ENCODE results near the gene CDC42EP1. TPM values are rescaled to one million over a fixed set of nuclear protein-coding genes. Genes with fewer than 3 reads are reported as not detected.

Gene CDC42EP1
- total and polyA plus RNA-seq, 2 donors (not counting 3 experiments of a cell fraction or from before 2014, with no cell fraction given): 82.2 to 141 TPM

GRCh38 chr22:37570661-37570976 lies 10.3 kb downstream of the CDC42EP1 start:
- dilution Hi-C loops (cut with MboI; ENCODE audit: extremely low pct_ligation_motif_present, low sequenced_read_pairs): no loop called here
- H3K79me2 ChIP-seq (ENCODE audit: control insufficient read depth, insufficient read depth, low read length): peaks cover 21% of the 10 kb centered on the region
- FAIRE-seq: no peak
- no peak overlapping the region for H3K4me2 ChIP-seq (ENCODE audit: insufficient read depth, low read length)
- POLR2A ChIA-PET: no interaction called here
- no peak overlapping the region for H3K9ac ChIP-seq (replicated peaks; ENCODE audit: extremely low read depth, insufficient read depth, low read length)
- peaks cover 3% of the 10 kb centered on the region for H4K20me1 ChIP-seq (replicated peaks; ENCODE audit: control insufficient read depth, extremely low read depth, insufficient read depth, low read length)
- CTCF ChIA-PET: interaction anchor here (0.9 to 21.8 kb wide), 4 partner anchors 13 to 30 kb away, joined by 3 to 977 read pairs (median 44); no protein-coding TSS in a partner anchor
- peaks cover 23 to 31% of the 10 kb centered on the region in 2 experiments for H3K36me3 ChIP-seq (ENCODE audit: control insufficient read depth in 2 of 2, extremely low read depth in 1 of 2, insufficient read depth in 2 of 2, low read length in 2 of 2)
- H3K9me1 ChIP-seq (replicated peaks; ENCODE audit: control insufficient read depth, extremely low read depth, insufficient read depth, low read length): no peaks in the 10 kb centered on the region
- no peak overlapping the region for H3K27ac ChIP-seq (ENCODE audit: insufficient read depth, low read depth, low read length)
- DNase-seq (ENCODE audit: low read depth, low spot score): no peak
- no peak overlapping the region for H3K4me3 ChIP-seq (replicated peaks in 1 of 3; ENCODE audit: insufficient read depth in 1 of 3, low read depth in 1 of 3, low read length in 3 of 3)
- peaks cover 16% of the 10 kb centered on the region for H3K4me1 ChIP-seq (ENCODE audit: control insufficient read depth, extremely low read depth, insufficient read depth, low read length)
- TF ChIP-seq POLR2A (IDR thresholded peaks at IDR 0.05; ENCODE audit: low read depth, low read length) (no peak), MAX (IDR thresholded peaks at IDR 0.05; ENCODE audit: insufficient read depth, insufficient read length) (no peak), CTCF (IDR thresholded peaks at IDR 0.05; ENCODE audit: extremely low read depth in 1 of 2, insufficient read depth in 1 of 2, low read depth in 1 of 2, low read length in 2 of 2) (no peak), GATA2 (IDR thresholded peaks at IDR 0.05; ENCODE audit: insufficient read depth, insufficient read length, low read depth, low read length) (no peak)
- H3K9me3 ChIP-seq (replicated peaks; ENCODE audit: control insufficient read depth, insufficient read depth, low read length): no peaks in the 10 kb centered on the region
- BruUV-seq (replicated peaks): no TSS peak
- intact Hi-C loops (cut with micrococcal nuclease): no loop called here
- H2AFZ ChIP-seq (ENCODE audit: low read depth, low read length): no peak overlapping the region
- no peaks in the 10 kb centered on the region for H3K27me3 ChIP-seq (ENCODE audit: control insufficient read depth in 2 of 2, insufficient read depth in 2 of 2, low read length in 2 of 2)

GRCh38 chr22:37571258-37571991 lies 11.1 kb downstream of the CDC42EP1 start:
- FAIRE-seq: peak; percentile 70
- TF ChIP-seq CTCF (IDR thresholded peaks at IDR 0.05; ENCODE audit: extremely low read depth in 1 of 2, insufficient read depth in 1 of 2, low read depth in 1 of 2, low read length in 2 of 2) (peak; percentile 18 to 35), POLR2A (IDR thresholded peaks at IDR 0.05; ENCODE audit: low read depth, low read length) (peak; percentile 1), POLR2AphosphoS5 (IDR thresholded peaks at IDR 0.05; ENCODE audit: insufficient read depth, low read depth, low read length) (peak; percentile 8), GATA2 (IDR thresholded peaks at IDR 0.05; ENCODE audit: insufficient read depth, insufficient read length, low read depth, low read length) (no peak)
- dilution Hi-C loops (cut with MboI; ENCODE audit: extremely low pct_ligation_motif_present, low sequenced_read_pairs) (no loop called here), intact Hi-C loops (cut with micrococcal nuclease) (loop anchor here (1.0 kb wide), 1 partner anchor 26 kb away; no protein-coding TSS in a partner anchor)
- Histone ChIP-seq H3K27me3 (ENCODE audit: control insufficient read depth in 2 of 2, insufficient read depth in 2 of 2, low read length in 2 of 2) (no peaks in the 10 kb centered on the region), H3K79me2 (ENCODE audit: control insufficient read depth, insufficient read depth, low read length) (peaks cover 13% of the 10 kb centered on the region), H4K20me1 (replicated peaks; ENCODE audit: control insufficient read depth, extremely low read depth, insufficient read depth, low read length) (peaks cover 3% of the 10 kb centered on the region), H3K4me1 (ENCODE audit: control insufficient read depth, extremely low read depth, insufficient read depth, low read length) (peaks cover 9% of the 10 kb centered on the region), H3K4me3 (replicated peaks in 1 of 3; ENCODE audit: insufficient read depth in 1 of 3, low read depth in 1 of 3, low read length in 3 of 3) (no peak overlapping the region), H3K9ac (replicated peaks; ENCODE audit: extremely low read depth, insufficient read depth, low read length) (no peak overlapping the region), H3K36me3 (ENCODE audit: control insufficient read depth in 2 of 2, extremely low read depth in 1 of 2, insufficient read depth in 2 of 2, low read length in 2 of 2) (peaks cover 17 to 24% of the 10 kb centered on the region in 2 experiments), H3K9me1 (replicated peaks; ENCODE audit: control insufficient read depth, extremely low read depth, insufficient read depth, low read length) (no peaks in the 10 kb centered on the region), H2AFZ (ENCODE audit: low read depth, low read length) (no peak overlapping the region), H3K9me3 (replicated peaks; ENCODE audit: control insufficient read depth, insufficient read depth, low read length) (no peaks in the 10 kb centered on the region), H3K27ac (ENCODE audit: insufficient read depth, low read depth, low read length) (no peak overlapping the region), H3K4me2 (ENCODE audit: insufficient read depth, low read length) (no peak overlapping the region)
- ChIA-PET CTCF (interaction anchor here (1.3 to 21.8 kb wide), 4 partner anchors 20 to 29 kb away, joined by 3 to 977 read pairs (median 44); no protein-coding TSS in a partner anchor), POLR2A (no interaction called here)
- no peak for DNase-seq (ENCODE audit: low read depth, low spot score)
- BruUV-seq (replicated peaks): no TSS peak

Data from endothelial cell of umbilical vein (primary cell).